Endothelial cell of umbilical vein (primary cell): ENCODE data around the gene SELENOV. TPM values are rescaled to one million over a fixed set of nuclear protein-coding genes. Genes with fewer than 3 reads are reported as not detected.

Source experiments
- BruUV-seq: library from RNA; stranded (reverse); fragments of 400-500 nt; replicated peaks from 2 replicates; lab custom pipeline; 2021; lab: Mats Ljungman, UMichigan
- CTCF ChIA-PET: fragments of 300-600, 350-600 bp; sonication (Branson Sonifier 250); formaldehyde crosslinking; loops from one replicate; lab custom pipeline; 2021; ENCODE audit warnings: antibody characterized with exemption, inconsistent platforms; lab: Charles Lee
- POLR2A ChIA-PET: fragments of 300-600, 350-600 bp; sonication (Branson Sonifier 250); formaldehyde crosslinking; loops from one replicate; lab custom pipeline; 2021; ENCODE audit warnings: antibody characterized with exemption, inconsistent platforms; lab: Charles Lee
- DNase-seq: peaks from one replicate; pipeline ENCODE4 v3.0.0-alpha.2; 2011; ENCODE audit warnings: low read depth, low spot score
- FAIRE-seq: peaks from 2 replicates; lab custom pipeline; 2011; peaks lifted over from hg19 to GRCh38; lab: Jason Lieb, UNC
- H2AFZ ChIP-seq: 2 replicates; pipeline ENCODE4 v1.6.0; 2012; ENCODE audit warnings: low read depth, low read length, control low read depth, inconsistent platforms
- H3K27ac ChIP-seq: 2 replicates; pipeline ENCODE4 v1.5.1; 2011; ENCODE audit warnings: low read depth, mild to moderate bottlenecking, control low read depth, low read length, moderate library complexity; ENCODE audit not compliant: insufficient read depth
- H3K27me3 ChIP-seq, 2 experiments: 2 replicates each; pipeline versions ENCODE4 v1.6.0 to v1.6.1; 2011; ENCODE audit warnings: low read length in 2 of 2, mixed read lengths in 1 of 2; ENCODE audit not compliant: control insufficient read depth in 2 of 2, insufficient read depth in 2 of 2
- H3K36me3 ChIP-seq, 2 experiments: 2 replicates in 1 of 2; 3 replicates in 1 of 2; pipeline ENCODE4 v1.5.1; 2011; ENCODE audit warnings: low read length in 2 of 2, mild to moderate bottlenecking in 1 of 2, moderate library complexity in 1 of 2; ENCODE audit not compliant: control insufficient read depth in 2 of 2, insufficient read depth in 2 of 2; ENCODE audit errors: extremely low read depth in 1 of 2
- H3K4me1 ChIP-seq: 3 replicates; pipeline ENCODE4 v1.5.1; 2011; ENCODE audit warnings: mild to moderate bottlenecking, low read length; ENCODE audit not compliant: control insufficient read depth, insufficient read depth; ENCODE audit errors: extremely low read depth
- H3K4me2 ChIP-seq: 2 replicates; pipeline ENCODE4 v1.6.1; 2011; ENCODE audit warnings: low read length, control low read depth, mixed read lengths; ENCODE audit not compliant: insufficient read depth
- H3K4me3 ChIP-seq, 3 experiments: fragments of 200-600 bp in 1 of 3; sonication (generic), shearing (Covaris generic) in 1 of 3; replicated peaks in 1 of 3; 2 replicates each; pipeline ENCODE4 v1.5.1; 2011 to 2016; ENCODE audit warnings: control low read depth in 3 of 3, low read length in 3 of 3, mild to moderate bottlenecking in 2 of 3, inconsistent platforms in 1 of 3, low read depth in 1 of 3, moderate library complexity in 1 of 3; ENCODE audit not compliant: insufficient read depth in 1 of 3
- H3K79me2 ChIP-seq: 2 replicates; pipeline ENCODE4 v1.6.0; 2012; ENCODE audit warnings: low read length, inconsistent platforms; ENCODE audit not compliant: control insufficient read depth, insufficient read depth
- H3K9ac ChIP-seq: replicated peaks from 2 replicates; pipeline ENCODE3; 2011; ENCODE audit warnings: low read length, control low read depth; ENCODE audit not compliant: insufficient read depth; ENCODE audit errors: extremely low read depth
- H3K9me1 ChIP-seq: replicated peaks from 3 replicates; pipeline ENCODE4 v1.6.0; 2011; ENCODE audit warnings: mild to moderate bottlenecking, low read length; ENCODE audit not compliant: control insufficient read depth, insufficient read depth; ENCODE audit errors: extremely low read depth
- H3K9me3 ChIP-seq: replicated peaks from 2 replicates; pipeline ENCODE4 v1.5.1; 2012; ENCODE audit warnings: low read length, inconsistent platforms; ENCODE audit not compliant: control insufficient read depth, insufficient read depth
- H4K20me1 ChIP-seq: replicated peaks from 2 replicates; pipeline ENCODE3; 2011; ENCODE audit warnings: mild to moderate bottlenecking, low read length; ENCODE audit not compliant: control insufficient read depth, insufficient read depth; ENCODE audit errors: extremely low read depth
- EZH2 ChIP-seq: IDR thresholded peaks from 2 replicates; pipeline ENCODE4 v1.6.1; 2012; ENCODE audit warnings: borderline replicate concordance, low read depth, mild to moderate bottlenecking, moderate library complexity, low read length, inconsistent platforms; ENCODE audit not compliant: severe bottlenecking
- FOS ChIP-seq: IDR thresholded peaks from 2 replicates; pipeline ENCODE4 v1.6.1; 2011; ENCODE audit warnings: mild to moderate bottlenecking, low read length, moderate library complexity, borderline replicate concordance; ENCODE audit not compliant: insufficient read depth
- GATA2 ChIP-seq: IDR thresholded peaks from 2 replicates; pipeline ENCODE4 v1.7.0; 2011; ENCODE audit warnings: low read depth, mild to moderate bottlenecking, moderate library complexity, mixed read lengths, low read length; ENCODE audit not compliant: insufficient read length, insufficient read depth
- JUN ChIP-seq: IDR thresholded peaks from 2 replicates; pipeline ENCODE4 v1.6.1; 2011; ENCODE audit warnings: borderline replicate concordance, low read depth; ENCODE audit not compliant: insufficient read length, insufficient read depth
- MAX ChIP-seq: IDR thresholded peaks from 2 replicates; pipeline ENCODE4 v1.6.1; 2011; ENCODE audit not compliant: insufficient read depth, insufficient read length
- MYC ChIP-seq: IDR thresholded peaks from one replicate; pipeline ENCODE4 v1.6.1; 2011; ENCODE audit warnings: mild to moderate bottlenecking, low read depth, low read length
- POLR2A ChIP-seq: IDR thresholded peaks from 2 replicates; pipeline ENCODE4 v1.6.1; 2012; ENCODE audit warnings: low read depth, mild to moderate bottlenecking, control low read depth, low read length
- POLR2AphosphoS5 ChIP-seq: IDR thresholded peaks from 2 replicates; pipeline ENCODE4 v1.6.1; 2012; ENCODE audit warnings: low read depth, mild to moderate bottlenecking, control low read depth, low read length, moderate library complexity; ENCODE audit not compliant: insufficient read depth
- dilution Hi-C: fragments of 300-500 bp; cut with MboI; formaldehyde crosslinking; loops from one replicate; pipeline ENCODE4 v1.15.0; 2019; ENCODE audit warnings: low sequenced_read_pairs; ENCODE audit not compliant: extremely low pct_ligation_motif_present
- intact Hi-C: fragments of 100-400 bp; cut with micrococcal nuclease; formaldehyde crosslinking; loops from one replicate; pipeline ENCODE4 v1.10.0; 2022
- polyA plus RNA-seq, 4 experiments: library from polyadenylated mRNA; depleted of rRNA in 3 of 4; stranded (reverse) in 3 of 4; unstranded in 1 of 4; fragments of >200 nt; gene quantifications; 2 replicates each; pipeline versions ENCODE4 v1.2.1 to v1.2.3, GENCODE V29; 2011 to 2012; ENCODE audit warnings: missing spikeins in 1 of 4
- total RNA-seq: library from RNA; stranded (reverse); gene quantifications from 2 replicates; pipeline ENCODE4 v1.2.3, GENCODE V29; 2021
- TF ChIP-seq, protein P1 (sequence below), 2 donors: IDR thresholded peaks; 1 replicate in 1 of 2; 2 replicates in 1 of 2; pipeline ENCODE4 v1.5.1; 2011; ENCODE audit warnings: low read length in 2 of 2, mild to moderate bottlenecking in 2 of 2, moderate library complexity in 2 of 2, control low read depth in 1 of 2, inconsistent platforms in 1 of 2, low read depth in 1 of 2; ENCODE audit not compliant: insufficient read depth in 1 of 2; ENCODE audit errors: extremely low read depth in 1 of 2

The SELENOV gene
- total and polyA plus RNA-seq, 2 donors (not counting 3 experiments of a cell fraction or from before 2014, with no cell fraction given) = not detected

DNA sequence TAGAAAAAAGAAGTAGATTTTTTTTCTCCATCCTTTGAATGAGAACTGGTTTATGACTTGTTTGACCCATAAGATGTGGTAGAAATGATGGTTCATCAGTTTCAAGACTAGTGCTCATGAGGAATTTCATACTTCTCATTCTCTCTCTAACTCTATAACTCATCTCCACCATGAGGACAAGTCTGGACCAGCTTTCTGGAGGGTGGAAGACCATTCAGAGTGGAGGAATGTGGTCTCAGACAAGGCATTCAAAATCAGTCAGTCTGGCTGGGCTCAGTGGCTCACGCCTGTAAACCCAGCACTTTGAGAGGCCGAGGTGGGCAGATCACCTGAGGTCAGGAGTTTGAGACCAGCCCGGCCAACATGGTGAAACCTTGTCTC lies 28.5 kb downstream of the SELENOV start:
- TF ChIP-seq, protein P1, sequence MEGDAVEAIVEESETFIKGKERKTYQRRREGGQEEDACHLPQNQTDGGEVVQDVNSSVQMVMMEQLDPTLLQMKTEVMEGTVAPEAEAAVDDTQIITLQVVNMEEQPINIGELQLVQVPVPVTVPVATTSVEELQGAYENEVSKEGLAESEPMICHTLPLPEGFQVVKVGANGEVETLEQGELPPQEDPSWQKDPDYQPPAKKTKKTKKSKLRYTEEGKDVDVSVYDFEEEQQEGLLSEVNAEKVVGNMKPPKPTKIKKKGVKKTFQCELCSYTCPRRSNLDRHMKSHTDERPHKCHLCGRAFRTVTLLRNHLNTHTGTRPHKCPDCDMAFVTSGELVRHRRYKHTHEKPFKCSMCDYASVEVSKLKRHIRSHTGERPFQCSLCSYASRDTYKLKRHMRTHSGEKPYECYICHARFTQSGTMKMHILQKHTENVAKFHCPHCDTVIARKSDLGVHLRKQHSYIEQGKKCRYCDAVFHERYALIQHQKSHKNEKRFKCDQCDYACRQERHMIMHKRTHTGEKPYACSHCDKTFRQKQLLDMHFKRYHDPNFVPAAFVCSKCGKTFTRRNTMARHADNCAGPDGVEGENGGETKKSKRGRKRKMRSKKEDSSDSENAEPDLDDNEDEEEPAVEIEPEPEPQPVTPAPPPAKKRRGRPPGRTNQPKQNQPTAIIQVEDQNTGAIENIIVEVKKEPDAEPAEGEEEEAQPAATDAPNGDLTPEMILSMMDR (IDR thresholded peaks at IDR 0.05; ENCODE audit: extremely low read depth in 1 of 2, insufficient read depth in 1 of 2, low read depth in 1 of 2, low read length in 2 of 2) = no peak
- TF ChIP-seq JUN (no peak), MYC (no peak), POLR2A (no peak), GATA2 (no peak), FOS (no peak), MAX (no peak), POLR2AphosphoS5 (no peak), EZH2 (no peak)
- Histone ChIP-seq H3K4me1 (peaks cover 21% of the 10 kb centered on the region), H3K4me3 (no peak overlapping the region), H3K4me2 (no peak overlapping the region), H3K9ac (no peak overlapping the region), H4K20me1 (peaks cover 3% of the 10 kb centered on the region), H3K27ac (no peak overlapping the region), H3K27me3 (peaks cover 8% of the 10 kb centered on the region in 2 experiments), H3K36me3 (no peaks in the 10 kb centered on the region), H3K79me2 (peaks cover 7% of the 10 kb centered on the region), H2AFZ (no peak overlapping the region), H3K9me3 (no peaks in the 10 kb centered on the region), H3K9me1 (no peaks in the 10 kb centered on the region)
- POLR2A ChIA-PET = no interaction called here
- DNase-seq = no peak
- BruUV-seq = no TSS peak
- CTCF ChIA-PET = no interaction called here
- dilution Hi-C loops = no loop called here
- intact Hi-C loops = no loop called here
- no peak for FAIRE-seq
